HG03469 (cell line): ENCODE results near the gene EXD2.

Experiments
- ATAC-seq: cut with Tn5 transposase; IDR thresholded peaks from one replicate; pipeline ENCODE4 v1.9.1; 2021; ENCODE audit warnings: mild to moderate bottlenecking, moderate library complexity, moderate number of reproducible peaks; ENCODE audit not compliant: unreplicated experiment

EXD2 gene

GRCh38 chr14:69246331-69246730 is 55.0 kb downstream of the EXD2 start:
- no peak for ATAC-seq

- no peak for ATAC-seq
Measured at GRCh38 chr14:69247676-69248440, 56.6 kb downstream of the EXD2 start.

- no peak for ATAC-seq
Measured at GRCh38 chr14:69249603-69250002, 58.3 kb downstream of the EXD2 start.

- no peak for ATAC-seq
Measured at GRCh38 chr14:69252851-69253250, 61.6 kb downstream of the EXD2 start.

- no peak for ATAC-seq
Measured at GRCh38 chr14:69259168-69259526, 67.8 kb downstream of the EXD2 start.

- ATAC-seq, result no peak
Measured at GRCh38 chr14:69259527-69260189, 68.4 kb downstream of the EXD2 start, which contains the start of gene GALNT16. GALNT16 (plus strand) TSS chr14:69260158; CDS start chr14:69260291, 133 bp downstream.

GRCh38 chr14:69260190-69260860 is 69.0 kb downstream of the EXD2 start:
- ATAC-seq, result no peak

GRCh38 chr14:69260861-69261564 is 69.7 kb downstream of the EXD2 start:
- ATAC-seq, result no peak

GRCh38 chr14:69261761-69262331 is 70.5 kb downstream of the EXD2 start:
- no peak for ATAC-seq

- no peak for ATAC-seq
Measured at GRCh38 chr14:69262516-69262915, 71.2 kb downstream of the EXD2 start.

- no peak for ATAC-seq
Measured at GRCh38 chr14:69263364-69263763, 72.1 kb downstream of the EXD2 start.

- ATAC-seq, result no peak
Measured at GRCh38 chr14:69263771-69264170, 72.5 kb downstream of the EXD2 start.

- ATAC-seq, result no peak
Measured at GRCh38 chr14:69266572-69267345, 75.5 kb downstream of the EXD2 start.

- no peak for ATAC-seq
Measured at GRCh38 chr14:69267492-69267891, 76.2 kb downstream of the EXD2 start.

- ATAC-seq, result no peak
Measured at GRCh38 chr14:69268223-69268622, 76.9 kb downstream of the EXD2 start.

- no peak for ATAC-seq
Measured at GRCh38 chr14:69268763-69269162, 77.5 kb downstream of the EXD2 start.

GRCh38 chr14:69269381-69269780 is 78.1 kb downstream of the EXD2 start:
- no peak for ATAC-seq

- no peak for ATAC-seq
Measured at GRCh38 chr14:69270097-69270496, 78.8 kb downstream of the EXD2 start.

GRCh38 chr14:69270795-69271708 is 79.8 kb downstream of the EXD2 start:
- no peak for ATAC-seq
